H9 (cell line): Measurements from ENCODE around the gene THSD4. TPM values are rescaled to one million over a fixed set of nuclear protein-coding genes. Genes with fewer than 3 reads are reported as not detected.

Experiments used
- DNase-seq: peaks from one replicate; pipeline ENCODE4 v3.0.0-alpha.2; 2017
- H2AFZ ChIP-seq: one replicate; pipeline ENCODE4 v1.6.1; 2013; ENCODE audit warnings: mild to moderate bottlenecking, low read length, control low read depth, moderate library complexity
- H2AK5ac ChIP-seq: 2 replicates; pipeline ENCODE4 v1.6.1; 2013; ENCODE audit warnings: low read length, control low read depth, mixed read lengths; ENCODE audit not compliant: insufficient read length
- H2BK120ac ChIP-seq: one replicate; pipeline ENCODE4 v1.6.1; 2013; ENCODE audit warnings: low read depth, mild to moderate bottlenecking, low read length, control low read depth, inconsistent platforms; ENCODE audit not compliant: poor library complexity, severe bottlenecking
- H2BK12ac ChIP-seq: 2 replicates; pipeline ENCODE4 v1.6.1; 2013; ENCODE audit warnings: low read length, control low read depth, mixed read lengths, low read depth; ENCODE audit not compliant: insufficient read length
- H2BK15ac ChIP-seq: 2 replicates; pipeline ENCODE4 v1.6.1; 2013; ENCODE audit warnings: low read depth, low read length, control low read depth
- H2BK20ac ChIP-seq: one replicate; pipeline ENCODE4 v1.6.1; 2013; ENCODE audit warnings: low read depth, mild to moderate bottlenecking, low read length, control low read depth, inconsistent platforms; ENCODE audit not compliant: poor library complexity, severe bottlenecking
- H2BK5ac ChIP-seq: 2 replicates; pipeline ENCODE4 v1.6.1; 2013; ENCODE audit warnings: low read length, control low read depth, mixed read lengths; ENCODE audit not compliant: insufficient read length
- H3K14ac ChIP-seq: 2 replicates; pipeline ENCODE4 v1.6.1; 2013; ENCODE audit warnings: low read length, control low read depth; ENCODE audit not compliant: insufficient read depth
- H3K18ac ChIP-seq: 2 replicates; pipeline ENCODE4 v1.6.1; 2013; ENCODE audit warnings: low read depth, mild to moderate bottlenecking, mixed read lengths, low read length, control low read depth; ENCODE audit not compliant: insufficient read length
- H3K23ac ChIP-seq: 2 replicates; pipeline ENCODE4 v1.6.1; 2013; ENCODE audit warnings: low read length, control low read depth, mixed read lengths, low read depth; ENCODE audit not compliant: insufficient read length
- H3K23me2 ChIP-seq: 2 replicates; pipeline ENCODE4 v1.6.1; 2013; ENCODE audit warnings: low read depth, mild to moderate bottlenecking, mixed read lengths, low read length, control low read depth; ENCODE audit not compliant: insufficient read length, poor library complexity, severe bottlenecking
- H3K27ac ChIP-seq: 2 replicates; pipeline ENCODE4 v1.5.1; 2013; ENCODE audit warnings: low read length, control low read depth, mixed read lengths, low read depth; ENCODE audit not compliant: insufficient read length
- H3K27me3 ChIP-seq: 2 replicates; pipeline ENCODE4 v1.6.1; 2013; ENCODE audit warnings: low read length, control low read depth, inconsistent platforms; ENCODE audit not compliant: insufficient read depth
- H3K4ac ChIP-seq: 2 replicates; pipeline ENCODE4 v1.6.1; 2013; ENCODE audit warnings: low read depth, mild to moderate bottlenecking, control low read depth, inconsistent platforms, low read length, moderate library complexity
- H3K4me1 ChIP-seq: 2 replicates; pipeline ENCODE4 v1.6.1; 2013; ENCODE audit warnings: low read length, control low read depth, inconsistent platforms; ENCODE audit not compliant: insufficient read depth
- H3K4me2 ChIP-seq: 2 replicates; pipeline ENCODE4 v1.6.1; 2013; ENCODE audit warnings: low read length, control low read depth, mixed read lengths; ENCODE audit not compliant: insufficient read length, insufficient read depth
- H3K56ac ChIP-seq: 2 replicates; pipeline ENCODE4 v1.6.1; 2013; ENCODE audit warnings: low read depth, mild to moderate bottlenecking, mixed read lengths, low read length, control low read depth; ENCODE audit not compliant: insufficient read length
- H3K79me1 ChIP-seq: 2 replicates; pipeline ENCODE4 v1.6.1; 2013; ENCODE audit warnings: low read depth, mild to moderate bottlenecking, moderate library complexity, low read length, control low read depth, inconsistent platforms; ENCODE audit not compliant: insufficient read depth, poor library complexity, severe bottlenecking
- H3K79me2 ChIP-seq: 2 replicates; pipeline ENCODE4 v1.6.1; 2013; ENCODE audit warnings: low read length, control low read depth, inconsistent platforms; ENCODE audit not compliant: insufficient read depth
- H3K9ac ChIP-seq: 2 replicates; pipeline ENCODE4 v1.6.1; 2013; ENCODE audit warnings: low read length, control low read depth, mixed read lengths; ENCODE audit not compliant: insufficient read length; ENCODE audit errors: extremely low read depth
- H3K9me3 ChIP-seq: one replicate; pipeline ENCODE4 v1.6.1; 2013; ENCODE audit warnings: low read depth, low read length, inconsistent platforms; ENCODE audit not compliant: control insufficient read depth
- H3T11ph ChIP-seq: one replicate; pipeline ENCODE4 v1.6.1; 2013; ENCODE audit warnings: mild to moderate bottlenecking, low read length, control low read depth, inconsistent platforms
- H4K20me1 ChIP-seq: one replicate; pipeline ENCODE4 v1.6.1; 2013; ENCODE audit not compliant: control insufficient read depth, insufficient read length, insufficient read depth
- H4K5ac ChIP-seq: 2 replicates; pipeline ENCODE4 v1.6.1; 2013; ENCODE audit warnings: low read depth, mild to moderate bottlenecking, mixed read lengths, low read length, control low read depth; ENCODE audit not compliant: insufficient read length
- H4K8ac ChIP-seq: replicated peaks from 2 replicates; pipeline ENCODE4 v1.6.1; 2013; ENCODE audit warnings: low read length, control low read depth, mixed read lengths, low read depth; ENCODE audit not compliant: insufficient read length
- H4K91ac ChIP-seq: 2 replicates; pipeline ENCODE4 v1.6.1; 2013; ENCODE audit warnings: low read depth, mild to moderate bottlenecking, moderate library complexity, mixed read lengths, low read length, control low read depth; ENCODE audit not compliant: insufficient read length
- H3K27ac Mint-ChIP-seq, 3 experiments: 2 replicates in 2 of 3; 3 replicates in 1 of 3; pipeline ENCODE4 v1.8.0; 2020 to 2021; ENCODE audit warnings: mixed read lengths in 3 of 3, mild to moderate bottlenecking in 1 of 3, moderate library complexity in 1 of 3
- H3K27me3 Mint-ChIP-seq: 2 replicates; pipeline ENCODE4 v1.8.0; 2021; ENCODE audit warnings: low read depth, mild to moderate bottlenecking, moderate library complexity, mixed read lengths
- H3K36me3 Mint-ChIP-seq, 3 experiments: 2 replicates in 2 of 3; 3 replicates in 1 of 3; pipeline ENCODE4 v1.8.0; 2020 to 2021; ENCODE audit warnings: low read depth in 3 of 3, mixed read lengths in 3 of 3; ENCODE audit not compliant: insufficient read depth in 1 of 3
- H3K4me1 Mint-ChIP-seq, 2 experiments: 2 replicates each; pipeline ENCODE4 v1.8.0; 2020; ENCODE audit warnings: mixed read lengths in 2 of 2
- H3K4me3 Mint-ChIP-seq, 2 experiments: 2 replicates in 1 of 2; 3 replicates in 1 of 2; pipeline ENCODE4 v1.8.0; 2020 to 2021; ENCODE audit warnings: mild to moderate bottlenecking in 2 of 2, mixed read lengths in 2 of 2, moderate library complexity in 1 of 2
- H3K9me3 Mint-ChIP-seq, 2 experiments: 2 replicates in 1 of 2; 3 replicates in 1 of 2; pipeline ENCODE4 v1.8.0; 2020; ENCODE audit warnings: mild to moderate bottlenecking in 2 of 2, mixed read lengths in 2 of 2, moderate library complexity in 1 of 2
- WGBS: extraction: QIAGEN DNeasy Blood & Tissue Kit; methylation state at CpG from one replicate; pipeline ENCODE4 v1.1.7; 2013; ENCODE audit warnings: missing lambda C conversion rate, low lambda C conversion rate, mixed read lengths; ENCODE audit not compliant: insufficient read length; ENCODE audit errors: extremely low coverage; 5-methylcytosine and 5-hydroxymethylcytosine counted together
- total RNA-seq: library from RNA; stranded (reverse); gene quantifications from 2 replicates; pipeline ENCODE4 v1.2.1, GENCODE V29; 2021
- TF ChIP-seq, protein P1 (sequence below): fragments of 200-600 bp; sonication (generic); conservative IDR thresholded peaks from 3 replicates; pipeline ENCODE4 v1.8.0; 2021; ENCODE audit warnings: antibody characterized with exemption, mild to moderate bottlenecking

THSD4 gene
- total RNA-seq, 1 experiment from 2014 or later, result 5.5 TPM

DNA sequence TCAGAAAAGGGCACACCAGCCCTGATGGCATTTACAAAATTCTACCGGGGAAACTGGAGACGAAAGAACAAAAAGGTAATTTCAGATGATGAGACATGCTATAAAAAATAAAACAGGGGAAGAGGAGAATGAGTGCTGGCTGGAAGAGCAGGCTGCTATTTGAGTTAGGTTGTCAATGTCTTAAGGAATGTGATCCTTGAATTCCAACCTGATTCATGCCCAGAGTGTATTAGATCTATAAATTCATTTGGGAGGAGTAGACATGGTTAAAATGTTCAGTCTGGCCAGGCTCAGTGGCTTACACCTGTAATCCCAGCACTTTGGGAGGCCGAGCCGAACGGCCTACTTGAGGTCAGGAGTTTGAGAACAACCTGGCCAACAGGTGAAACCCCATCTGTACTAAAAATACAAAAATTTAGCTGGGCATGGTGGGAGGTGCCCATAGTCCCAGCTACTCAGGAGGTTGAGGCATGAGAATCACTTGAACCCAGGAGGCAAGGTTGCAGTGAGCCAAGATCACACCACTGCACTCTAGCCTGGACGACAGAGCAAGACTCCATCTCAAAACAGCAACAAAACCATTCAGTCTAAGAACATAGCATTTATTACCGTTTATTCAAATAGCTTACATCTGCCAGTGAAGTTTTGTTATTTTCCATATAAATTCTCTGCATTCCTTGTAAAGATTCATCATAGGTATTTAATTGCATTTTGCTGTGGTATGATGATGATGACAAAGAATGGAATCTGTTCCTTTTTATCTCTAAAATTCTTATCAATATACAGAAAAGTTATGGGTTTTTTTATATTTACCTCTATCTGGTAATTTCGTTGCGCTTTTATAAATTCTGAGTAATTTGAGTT lies 568.4 kb downstream of the THSD4 start:
- Histone ChIP-seq H3K4me2 (no peak overlapping the region), H4K91ac (no peak overlapping the region), H3K27me3 (no peaks in the 10 kb centered on the region), H2BK120ac (no peak overlapping the region), H3K14ac (no peak overlapping the region), H4K8ac (no peak overlapping the region), H3K9me3 (no peaks in the 10 kb centered on the region), H3K79me2 (no peaks in the 10 kb centered on the region), H3K4ac (no peak overlapping the region), H3K9ac (no peak overlapping the region), H2AFZ (no peak overlapping the region), H3T11ph (no peak overlapping the region), H3K56ac (no peak overlapping the region), H3K18ac (no peak overlapping the region), H4K5ac (no peak overlapping the region), H3K79me1 (no peaks in the 10 kb centered on the region), H3K23ac (no peak overlapping the region), H2AK5ac (no peak overlapping the region), H3K27ac (no peak overlapping the region), H2BK5ac (no peak overlapping the region), H3K23me2 (no peaks in the 10 kb centered on the region), H3K4me1 (no peaks in the 10 kb centered on the region; the same call in 1 of the 2 replicates), H4K20me1 (no peaks in the 10 kb centered on the region), H2BK12ac (no peak overlapping the region), H2BK15ac (no peak overlapping the region), H2BK20ac (no peak overlapping the region)
- no peak overlapping the region for H3K27ac Mint-ChIP-seq
- H3K9me3 Mint-ChIP-seq, result no peaks in the 10 kb centered on the region
- H3K36me3 Mint-ChIP-seq, result no peaks in the 10 kb centered on the region; a peak in 1 of 7 replicates
- H3K4me1 Mint-ChIP-seq, result peaks cover 13 to 23% of the 10 kb centered on the region in 2 experiments
- TF ChIP-seq, protein P1, sequence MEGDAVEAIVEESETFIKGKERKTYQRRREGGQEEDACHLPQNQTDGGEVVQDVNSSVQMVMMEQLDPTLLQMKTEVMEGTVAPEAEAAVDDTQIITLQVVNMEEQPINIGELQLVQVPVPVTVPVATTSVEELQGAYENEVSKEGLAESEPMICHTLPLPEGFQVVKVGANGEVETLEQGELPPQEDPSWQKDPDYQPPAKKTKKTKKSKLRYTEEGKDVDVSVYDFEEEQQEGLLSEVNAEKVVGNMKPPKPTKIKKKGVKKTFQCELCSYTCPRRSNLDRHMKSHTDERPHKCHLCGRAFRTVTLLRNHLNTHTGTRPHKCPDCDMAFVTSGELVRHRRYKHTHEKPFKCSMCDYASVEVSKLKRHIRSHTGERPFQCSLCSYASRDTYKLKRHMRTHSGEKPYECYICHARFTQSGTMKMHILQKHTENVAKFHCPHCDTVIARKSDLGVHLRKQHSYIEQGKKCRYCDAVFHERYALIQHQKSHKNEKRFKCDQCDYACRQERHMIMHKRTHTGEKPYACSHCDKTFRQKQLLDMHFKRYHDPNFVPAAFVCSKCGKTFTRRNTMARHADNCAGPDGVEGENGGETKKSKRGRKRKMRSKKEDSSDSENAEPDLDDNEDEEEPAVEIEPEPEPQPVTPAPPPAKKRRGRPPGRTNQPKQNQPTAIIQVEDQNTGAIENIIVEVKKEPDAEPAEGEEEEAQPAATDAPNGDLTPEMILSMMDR, result no peak
- no peak for DNase-seq
- no CpG with 5 or more reads among the region's 9 CpGs for WGBS
- H3K4me3 Mint-ChIP-seq, result no peak overlapping the region
- no peaks in the 10 kb centered on the region for H3K27me3 Mint-ChIP-seq
